Ovary (tissue), 9 donors: ENCODE data around the gene ARHGEF10L. TPM values are rescaled to one million over a fixed set of nuclear protein-coding genes. Genes with fewer than 3 reads are reported as not detected.

Experiments
- DNase-seq, 5 donors: peaks; one replicate each; pipeline ENCODE4 v3.0.0-alpha.2; 2019 to 2020
- H3K27ac ChIP-seq, 2 donors: fragments of 200-600 bp; one replicate each; pipeline versions ENCODE4 v1.5.1 to v1.8.0; 2019 to 2022
- H3K27me3 ChIP-seq: fragments of 200-600 bp; one replicate; pipeline ENCODE4 v1.8.0; 2022
- H3K36me3 ChIP-seq: fragments of 200-600 bp; sonication (generic); one replicate; pipeline ENCODE4 v1.5.1; 2019
- H3K4me1 ChIP-seq: one replicate; pipeline ENCODE4 v1.8.1; 2013; ENCODE audit warnings: mild to moderate bottlenecking, moderate library complexity; ENCODE audit not compliant: insufficient read depth
- H3K4me3 ChIP-seq: fragments of 200-600 bp; sonication (generic); one replicate; pipeline ENCODE4 v1.5.1; 2017
- H3K9me3 ChIP-seq, 2 donors: fragments of 200-600 bp in 1 of 2; sonication (generic) in 1 of 2; one replicate each; pipeline versions ENCODE4 v1.5.1 to v1.8.1; 2013 to 2019; ENCODE audit warnings: mild to moderate bottlenecking in 1 of 2, moderate library complexity in 1 of 2
- CTCF ChIP-seq, 3 donors: fragments of 450-650 bp in 2 of 3; fragments of 200-600 bp in 1 of 3; IDR thresholded peaks; one replicate each; pipeline versions ENCODE4 v1.5.1 to v1.8.0; 2016 to 2022; ENCODE audit warnings: antibody characterized with exemption in 3 of 3, mild to moderate bottlenecking in 1 of 3
- EP300 ChIP-seq: sonication (generic); formaldehyde crosslinking; IDR thresholded peaks from one replicate; pipeline ENCODE4 v1.6.1; 2017; ENCODE audit warnings: antibody characterized with exemption
- POLR2A ChIP-seq: fragments of 450-650 bp; IDR thresholded peaks from one replicate; pipeline ENCODE4 v1.6.1; 2017; ENCODE audit warnings: antibody characterized with exemption, mild to moderate bottlenecking, moderate library complexity
- WGBS, 3 donors: extraction: QIAGEN DNeasy Blood & Tissue Kit in 1 of 3; methylation state at CpG; one replicate each; pipeline versions ENCODE4 v1.1.5 to v1.1.7; 2013 to 2017; 5-methylcytosine and 5-hydroxymethylcytosine counted together
- intact Hi-C, 4 donors: fragments of 100-400 bp; cut with DNase I; formaldehyde crosslinking; loops; one replicate each; pipeline versions ENCODE4 v1.11.0 to v1.15.1; 2022 to 2023
- polyA plus RNA-seq, 2 donors: library from polyadenylated mRNA; stranded (reverse); fragments of 200-250 nt in 1 of 2; fragments of 350-450 nt in 1 of 2; fragmentation: Illumina TruSeq in 1 of 2; extraction: RNeasy Lipid Tissue Mini Kit (QIAGEN cat#74804) in 1 of 2; gene quantifications; one replicate each; pipeline ENCODE4 v1.2.3, GENCODE V29; 2013 to 2014
- total RNA-seq, 7 donors: library from RNA; depleted of rRNA in 2 of 7; stranded (reverse); fragments of >200 nt in 2 of 7; fragmentation: NEBNext Ultra II Directional in 3 of 7; extraction: Animal tissue kit (Norgen Biotek cat#: 25700) in 3 of 7; gene quantifications; one replicate each; pipeline versions ENCODE4 v1.1.0 to v1.2.4, GENCODE V29; 2016 to 2023
- donor health status: DM: no; HTN: no; CAD: no; lungs with moderate emphysema.
- donor health status: DM: no; HTN: no; CAD: no.
- donor health status: Bipolar disorder and iron deficiency.
- donor health status: DM: yes; HTN: yes; CAD: no.
- donor health status: DM: no; HTN: no; CAD: no.
- donor health status: DM: yes; HTN: yes; CAD: no.

Gene ARHGEF10L
- total and polyA plus RNA-seq, 9 donors: 3.6 to 23.0 (median 18.3) TPM

DNA sequence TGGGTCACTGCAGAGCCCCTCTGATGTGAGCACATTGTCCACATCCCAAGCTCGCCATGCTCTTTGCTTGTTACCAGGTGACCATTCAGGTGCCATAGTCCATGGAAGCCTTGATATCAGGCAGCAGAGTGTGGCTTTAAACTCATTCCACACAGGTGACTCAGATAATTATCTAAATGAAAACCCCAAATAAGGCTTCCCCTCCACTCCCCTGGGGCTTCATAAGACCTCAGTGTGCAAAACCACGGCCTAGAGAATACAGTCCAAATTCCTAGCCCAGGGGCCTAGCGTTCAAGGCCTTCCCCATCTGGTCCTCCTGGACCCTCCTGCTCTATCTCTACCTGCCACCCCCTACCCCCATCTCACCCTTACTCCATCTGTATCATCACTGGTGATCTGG is 97.1 kb downstream of the ARHGEF10L start:
- Histone ChIP-seq H3K4me3 (no peak overlapping the region), H3K27me3 (no peaks in the 10 kb centered on the region), H3K27ac (no peak overlapping the region), H3K9me3 (no peaks in the 10 kb centered on the region), H3K36me3 (no peaks in the 10 kb centered on the region), H3K4me1 (no peaks in the 10 kb centered on the region)
- intact Hi-C loops: no loop called here
- TF ChIP-seq POLR2A (no peak), CTCF (IDR thresholded peaks at IDR 0.05) (no peak), EP300 (no peak)
- 77 to 84% (median 82%) methylated on average over 3 of the region's 3 CpGs for WGBS, 3 donors
- no peak for DNase-seq

GRCh38 chr1:17637055-17637454 is 97.6 kb downstream of the ARHGEF10L start:
- no peaks in the 10 kb centered on the region for H3K4me1 ChIP-seq
- WGBS, 3 donors: 89 to 94% (median 92%) methylated on average over 4 of the region's 4 CpGs

DNA sequence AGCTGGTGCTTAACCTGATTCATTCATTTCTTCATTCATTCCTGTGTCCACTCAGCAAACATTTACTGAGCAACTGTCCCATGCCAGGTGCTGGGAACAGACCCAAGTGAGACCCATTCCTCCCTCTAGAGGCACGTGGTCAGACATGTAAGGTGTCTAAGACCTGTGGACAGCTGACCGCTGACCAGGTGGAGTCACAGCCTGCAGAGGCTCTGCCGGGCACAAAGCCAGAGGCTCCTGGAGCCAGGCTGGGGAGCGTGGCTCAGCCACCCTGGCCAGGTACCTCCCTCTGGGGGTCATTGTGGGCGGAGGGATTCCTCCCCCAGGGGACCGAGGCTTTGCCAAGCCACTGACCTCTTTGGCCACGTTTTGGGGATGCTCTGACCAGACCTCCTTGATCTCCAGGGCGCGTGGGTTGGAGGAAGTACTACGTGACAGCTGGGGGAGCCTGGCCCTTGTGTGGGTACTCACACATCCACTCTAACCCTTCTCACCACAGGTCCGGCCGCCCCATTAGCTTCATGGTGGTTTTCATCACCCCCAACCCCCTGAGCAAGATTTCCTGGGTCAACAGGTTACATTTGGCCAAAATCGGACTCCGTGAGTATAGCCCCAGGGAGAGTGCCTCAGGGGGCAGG is 100.3 kb downstream of the ARHGEF10L start:
- 86 to 89% (median 88%) methylated on average over 10 to 14 of the region's 14 CpGs for WGBS, 3 donors
- Histone ChIP-seq H3K36me3 (no peaks in the 10 kb centered on the region), H3K9me3 (no peaks in the 10 kb centered on the region), H3K4me1 (peaks cover 13% of the 10 kb centered on the region), H3K27me3 (no peaks in the 10 kb centered on the region), H3K4me3 (no peak overlapping the region), H3K27ac (no peak overlapping the region)
- intact Hi-C loops: no loop called here
- no peak for DNase-seq
- no peak for TF ChIP-seq EP300

More at GRCh38 chr1:17637055-17637454, 97.6 kb downstream of the ARHGEF10L start:
- H3K27me3 ChIP-seq: no peaks in the 10 kb centered on the region
- H3K27ac ChIP-seq: no peak overlapping the region
- DNase-seq: no peak
- no peaks in the 10 kb centered on the region for H3K36me3 ChIP-seq
- no peaks in the 10 kb centered on the region for H3K9me3 ChIP-seq
- H3K4me3 ChIP-seq: no peak overlapping the region
- intact Hi-C loops: no loop called here
- TF ChIP-seq EP300: no peak
- TF ChIP-seq POLR2A: no peak
- TF ChIP-seq CTCF (IDR thresholded peaks at IDR 0.05): no peak

DNA sequence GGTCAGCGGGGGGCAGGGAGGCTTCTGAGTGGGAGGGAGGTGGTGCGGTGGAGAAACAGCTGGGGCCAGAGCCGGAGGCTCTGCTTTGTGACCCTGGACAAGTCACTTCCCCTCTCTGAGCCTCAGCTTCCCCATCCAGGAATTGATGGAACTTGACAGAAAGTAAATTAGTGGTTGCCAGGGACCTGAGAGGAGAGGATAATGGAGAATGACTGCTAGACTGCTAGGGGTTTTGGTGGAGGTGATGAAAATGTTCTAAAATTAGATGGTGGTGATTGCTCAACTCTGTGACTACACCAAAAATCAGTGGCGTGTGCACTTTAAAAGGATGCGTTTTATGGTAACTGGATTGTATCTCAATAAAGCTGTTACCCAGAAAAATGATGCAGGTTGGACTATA is 100.9 kb downstream of the ARHGEF10L start:
- H3K4me1 ChIP-seq: peaks cover 13% of the 10 kb centered on the region
- 90 to 93% (median 91%) methylated on average over 5 of the region's 5 CpGs for WGBS, 3 donors
- H3K4me3 ChIP-seq: no peak overlapping the region
- DNase-seq: no peak
- intact Hi-C loops: no loop called here
- no peak overlapping the region for H3K27ac ChIP-seq
- TF ChIP-seq EP300 (no peak), CTCF (IDR thresholded peaks at IDR 0.05) (no peak), POLR2A (no peak)
- H3K27me3 ChIP-seq: no peaks in the 10 kb centered on the region
- no peaks in the 10 kb centered on the region for H3K36me3 ChIP-seq
- no peaks in the 10 kb centered on the region for H3K9me3 ChIP-seq

DNA sequence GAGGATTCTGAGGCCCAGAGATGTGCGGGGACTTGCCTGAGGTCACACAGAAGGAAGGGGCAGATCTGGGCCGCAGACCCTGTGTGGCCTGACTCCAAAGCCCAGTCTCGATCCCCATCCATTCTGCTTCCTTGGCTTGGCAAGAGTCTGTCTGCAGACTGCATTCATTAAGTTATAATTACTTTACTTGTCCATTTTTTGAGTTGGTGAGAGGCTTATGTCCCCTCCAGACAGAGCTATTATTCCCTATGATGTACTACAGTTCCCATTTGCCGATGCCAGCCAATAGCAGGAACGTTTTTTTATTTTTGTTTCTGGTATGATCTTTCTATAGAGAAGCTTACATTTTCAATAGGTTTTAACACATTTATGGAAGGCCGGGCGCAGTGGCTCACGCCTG is 101.5 kb downstream of the ARHGEF10L start:
- intact Hi-C loops: no loop called here
- peaks cover 13% of the 10 kb centered on the region for H3K4me1 ChIP-seq
- no peak for DNase-seq
- WGBS, 3 donors: 91 to 95% (median 94%) methylated on average over 8 of the region's 8 CpGs
- H3K36me3 ChIP-seq: no peaks in the 10 kb centered on the region
- H3K27me3 ChIP-seq: no peaks in the 10 kb centered on the region
- no peak overlapping the region for H3K27ac ChIP-seq
- H3K4me3 ChIP-seq: no peak overlapping the region
- TF ChIP-seq POLR2A (no peak), EP300 (no peak), CTCF (IDR thresholded peaks at IDR 0.05) (no peak)
- H3K9me3 ChIP-seq: no peaks in the 10 kb centered on the region
